DMS114 treated with DMSO at 0.1 percent for 48 hours (cell line): ENCODE results near the gene DNAJB8.

Source experiments
- DNase-seq: peaks from one replicate; lab custom pipeline; 2025; ENCODE audit not compliant: unreplicated experiment; lab: John Stamatoyannopoulos, UW

Gene DNAJB8

GRCh38 chr3:128427872-128428822 is 38.5 kb downstream of the DNAJB8 start:
- DNase-seq: no peak

GRCh38 chr3:128427175-128427857 is 39.4 kb downstream of the DNAJB8 start:
- DNase-seq: no peak

- DNase-seq: peak; percentile 13
Observed at GRCh38 chr3:128426128-128426921, 40.4 kb downstream of the DNAJB8 start.

GRCh38 chr3:128425846-128426127 is 40.9 kb downstream of the DNAJB8 start:
- no peak for DNase-seq

GRCh38 chr3:128425142-128425845 is 41.4 kb downstream of the DNAJB8 start:
- DNase-seq: no peak

GRCh38 chr3:128424508-128425069 is 42.1 kb downstream of the DNAJB8 start:
- DNase-seq: no peak

DNA sequence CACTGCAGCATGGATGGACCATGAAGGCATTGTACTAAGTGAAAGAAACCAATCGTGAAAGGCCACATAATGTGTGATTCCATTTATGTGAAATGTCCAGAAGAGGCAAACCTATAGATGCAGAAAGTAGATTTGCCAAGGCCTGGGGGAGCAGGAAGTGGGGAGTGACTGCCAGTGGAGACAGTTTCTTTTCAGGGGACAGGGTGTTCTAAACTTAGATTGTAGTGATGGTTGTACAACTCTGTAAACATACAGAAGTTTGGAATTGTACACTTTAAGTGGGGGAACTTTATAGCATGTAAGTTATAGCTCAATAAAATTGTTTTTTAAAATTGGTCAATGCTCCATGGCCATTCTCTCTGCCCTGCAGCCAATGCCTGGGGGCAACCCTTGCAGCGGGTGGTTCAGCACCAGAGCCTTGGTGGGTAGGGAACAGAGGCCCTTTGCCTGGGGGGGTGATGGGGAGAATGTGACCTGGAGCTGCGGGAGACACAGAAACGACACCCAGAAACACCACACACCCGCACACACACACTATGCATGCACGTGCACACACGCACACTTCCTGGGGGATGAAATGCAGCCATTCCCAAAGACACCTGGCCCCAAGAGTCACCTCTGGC is 43.1 kb downstream of the DNAJB8 start:
- no peak for DNase-seq

DNA sequence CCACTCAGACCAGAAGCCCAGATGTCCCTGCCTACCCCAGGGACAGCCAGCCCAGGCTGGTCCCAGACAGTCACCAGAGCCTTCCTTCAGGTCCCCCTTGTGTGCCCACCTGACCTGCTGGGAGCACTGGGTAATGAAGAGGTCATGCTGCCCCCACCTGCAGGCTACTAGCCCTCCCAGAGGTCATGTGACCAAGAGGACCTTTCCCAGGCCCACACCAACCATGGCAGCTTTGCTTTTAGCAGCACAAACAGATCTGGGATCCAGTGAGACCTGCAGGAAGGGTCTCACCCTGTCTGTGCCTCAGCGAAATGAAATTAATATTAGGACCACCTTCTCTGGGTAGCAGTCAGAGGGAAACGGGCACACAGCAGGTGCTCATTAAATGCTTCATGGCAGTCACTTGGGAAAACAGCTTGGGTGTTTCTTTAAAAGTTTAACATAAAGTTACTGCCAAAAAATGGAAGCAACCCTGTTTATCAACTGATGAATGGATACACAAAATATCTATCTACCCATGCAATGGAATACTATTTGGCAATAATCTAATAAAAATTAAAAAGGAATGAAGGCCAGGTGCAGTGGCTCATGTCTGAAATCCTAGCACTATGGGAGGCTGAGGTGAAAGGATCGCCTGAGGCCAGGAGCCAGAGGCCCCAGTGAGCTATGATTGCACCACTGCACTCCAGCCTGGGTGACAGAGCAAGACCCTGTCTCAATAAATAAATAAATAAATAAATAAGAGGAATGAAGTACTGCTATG is 43.7 kb downstream of the DNAJB8 start:
- DNase-seq: no peak

GRCh38 chr3:128421966-128422365 is 44.7 kb downstream of the DNAJB8 start:
- no peak for DNase-seq

GRCh38 chr3:128421439-128421836 is 45.3 kb downstream of the DNAJB8 start:
- DNase-seq: no peak

DNA sequence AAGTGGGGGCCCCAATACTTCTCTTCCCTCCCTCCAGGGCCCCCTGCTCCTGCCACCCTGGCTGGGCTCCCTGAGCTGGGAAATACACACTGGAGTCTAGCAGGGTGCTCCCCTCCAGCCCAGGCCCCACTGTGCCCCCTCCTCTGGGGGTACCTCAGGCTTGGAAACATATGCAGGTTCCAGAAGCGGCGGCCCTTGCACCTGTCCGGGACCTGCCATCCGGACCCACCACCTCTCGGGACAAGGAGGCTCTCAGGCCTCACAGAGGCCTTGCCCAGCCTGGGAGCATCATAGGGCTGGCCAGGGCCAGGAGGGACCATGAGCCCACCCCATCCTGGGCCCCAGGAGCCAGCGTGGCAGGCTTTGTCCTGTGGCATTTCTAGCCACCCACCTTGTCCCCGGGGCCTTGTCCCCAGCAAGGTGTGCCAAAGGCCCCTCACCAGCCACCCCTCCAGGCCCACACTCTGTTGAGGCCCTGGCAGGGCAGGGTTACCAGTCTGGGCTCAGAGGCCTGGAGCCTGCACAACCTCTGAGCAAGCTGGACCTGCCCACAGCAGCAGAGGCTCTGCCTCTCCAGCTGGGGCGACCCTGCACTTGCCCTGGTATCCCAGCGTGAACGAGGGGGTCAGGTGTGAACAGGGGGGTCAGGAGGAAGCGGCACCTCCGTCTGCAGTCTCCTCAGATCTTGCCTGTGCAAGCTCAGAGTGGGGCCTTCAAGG is 45.8 kb downstream of the DNAJB8 start:
- no peak for DNase-seq

DNA sequence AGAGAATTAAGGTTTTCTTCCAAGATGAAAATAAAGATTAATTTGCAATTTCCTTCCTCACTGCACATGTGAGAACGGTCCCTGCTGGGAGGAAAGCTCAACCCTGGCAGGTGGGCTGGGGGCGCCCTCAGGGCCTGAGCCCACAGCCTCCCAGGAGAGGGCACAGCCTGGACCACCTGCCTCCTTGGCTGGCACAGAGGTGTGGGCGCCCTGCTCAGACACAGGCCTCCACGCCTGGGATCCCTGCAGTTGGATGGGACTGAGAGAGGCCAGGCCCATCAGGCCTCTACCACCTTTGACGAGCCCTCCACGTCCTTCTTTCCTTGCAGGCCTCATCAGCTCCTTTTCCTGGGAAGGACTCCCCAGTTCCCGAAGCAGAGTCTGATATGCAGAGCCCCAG is 46.4 kb downstream of the DNAJB8 start:
- no peak for DNase-seq

DNA sequence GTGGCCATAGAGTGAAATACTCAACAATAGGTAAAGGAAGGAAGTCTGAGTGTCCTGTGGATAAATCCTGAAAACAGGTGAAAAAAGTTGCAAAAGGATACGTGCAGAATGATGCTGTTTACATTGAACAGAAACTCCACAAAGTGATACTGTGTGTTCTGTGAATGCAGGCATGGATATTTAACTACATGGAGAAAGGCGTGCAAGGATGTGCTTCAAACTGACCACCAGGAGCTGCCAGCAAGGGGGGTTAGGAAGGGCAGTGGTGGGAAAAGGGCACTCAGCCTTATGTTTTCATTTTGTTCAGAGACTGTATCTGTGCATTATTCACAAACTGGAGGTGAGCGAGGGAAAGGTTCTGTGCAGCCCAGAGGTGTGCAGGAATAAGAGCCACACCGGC is 47.4 kb downstream of the DNAJB8 start:
- no peak for DNase-seq

DNA sequence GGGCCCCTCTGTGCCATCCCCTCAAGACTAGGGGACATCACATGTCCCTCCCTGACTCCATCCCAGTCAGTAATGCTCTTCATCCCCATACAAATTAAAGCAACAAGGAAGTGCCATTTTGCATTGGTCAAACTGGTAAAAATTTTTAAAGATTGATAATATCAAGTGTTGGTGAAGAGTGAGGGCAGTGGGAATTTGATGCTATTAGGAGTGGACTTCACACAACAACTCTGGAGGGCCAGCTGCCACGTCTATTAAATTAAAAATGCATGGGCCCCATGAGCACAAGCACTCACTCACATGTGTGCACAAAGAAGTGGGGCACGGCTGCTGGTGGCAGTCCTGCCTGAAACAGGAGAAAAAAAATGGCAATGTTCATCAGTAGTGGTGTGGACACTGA is 47.8 kb downstream of the DNAJB8 start:
- DNase-seq: no peak

- DNase-seq: no peak
Observed at GRCh38 chr3:128416578-128417211, 50.0 kb downstream of the DNAJB8 start.

GRCh38 chr3:128415773-128416577 is 50.7 kb downstream of the DNAJB8 start:
- no peak for DNase-seq

DNA sequence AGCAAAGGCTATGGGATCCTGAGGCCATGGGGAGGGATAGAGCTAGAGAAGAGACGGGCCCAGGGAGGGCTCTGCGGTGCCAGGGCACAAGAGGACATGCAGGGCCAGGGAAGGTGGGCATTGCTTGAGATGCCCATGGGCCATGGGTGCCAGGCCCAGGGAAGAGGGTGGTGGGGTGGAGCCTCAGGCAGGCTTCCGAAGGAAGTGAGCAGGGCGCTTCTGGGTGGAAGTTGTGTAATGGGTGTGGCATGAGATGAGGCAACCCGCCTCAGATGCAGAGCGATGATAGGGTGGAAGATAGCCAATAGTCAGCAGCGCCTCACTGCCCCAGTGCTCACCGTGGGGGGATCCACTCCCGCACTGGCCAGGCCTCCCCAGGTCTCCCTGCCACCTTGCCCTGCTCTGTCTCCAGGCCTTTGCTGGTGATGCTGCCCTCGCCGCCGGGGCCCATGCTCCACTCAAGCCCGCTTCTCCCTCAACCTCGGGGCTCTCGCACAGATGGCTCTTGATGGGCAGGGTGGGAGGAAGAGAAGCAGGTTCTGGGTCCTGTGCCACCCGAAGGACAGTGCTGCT is 51.4 kb downstream of the DNAJB8 start:
- no peak for DNase-seq
